Heart left ventricle (tissue), 16 donors: ENCODE results near the gene CC2D2A. TPM values are rescaled to one million over a fixed set of nuclear protein-coding genes. Genes with fewer than 3 reads are reported as not detected.

ENCODE experiments used
- ATAC-seq, 4 donors: fragments of 200-7000 bp; cut with Tn5 transposase; one replicate each; pipeline ENCODE4 v1.9.1; 2020 to 2022; ENCODE audit warnings: moderate library complexity in 4 of 4, mild to moderate bottlenecking in 3 of 4, moderate number of reproducible peaks in 1 of 4
- DNase-seq, 5 donors: peaks; one replicate each; pipeline ENCODE4 v3.0.0-alpha.2; 2020
- H3K27ac ChIP-seq, 12 donors: fragments of 200-600 bp; sonication (generic) in 4 of 12; one replicate each; pipeline versions ENCODE4 v1.5.0 to v1.8.0; 2016 to 2022; ENCODE audit warnings: mild to moderate bottlenecking in 2 of 12
- H3K27me3 ChIP-seq, 9 donors: fragments of 200-600 bp; sonication (generic) in 2 of 9; one replicate each; pipeline versions ENCODE4 v1.5.1 to v1.8.0; 2016 to 2022; ENCODE audit warnings: mild to moderate bottlenecking in 3 of 9
- H3K36me3 ChIP-seq, 9 donors: fragments of 200-600 bp; sonication (generic) in 2 of 9; one replicate each; pipeline versions ENCODE4 v1.5.0 to v1.8.0; 2018 to 2022; ENCODE audit warnings: mild to moderate bottlenecking in 2 of 9
- H3K4me1 ChIP-seq, 12 donors: fragments of 200-600 bp; sonication (generic) in 4 of 12; one replicate each; pipeline versions ENCODE4 v1.5.0 to v1.8.0; 2016 to 2022; ENCODE audit warnings: mild to moderate bottlenecking in 3 of 12
- H3K4me3 ChIP-seq, 12 donors: fragments of 200-600 bp; sonication (generic) in 4 of 12; one replicate each; pipeline versions ENCODE4 v1.5.0 to v1.8.0; 2017 to 2022; ENCODE audit warnings: mild to moderate bottlenecking in 9 of 12, moderate library complexity in 4 of 12
- H3K9me3 ChIP-seq, 12 donors: fragments of 200-600 bp; sonication (generic) in 4 of 12; one replicate each; pipeline versions ENCODE4 v1.5.0 to v1.8.0; 2016 to 2022; ENCODE audit warnings: mild to moderate bottlenecking in 1 of 12
- POLR2A ChIP-seq, 2 donors: fragments of 450-650 bp; IDR thresholded peaks; one replicate each; pipeline ENCODE4 v1.6.1; 2017; ENCODE audit warnings: antibody characterized with exemption in 2 of 2, mild to moderate bottlenecking in 2 of 2, moderate library complexity in 2 of 2
- WGBS, 4 donors: extraction: QIAGEN DNeasy Blood & Tissue Kit in 2 of 4; methylation state at CpG; one replicate each; pipeline versions ENCODE4 v1.1.5 to v1.1.7; 2013 to 2018; 5-methylcytosine and 5-hydroxymethylcytosine counted together
- intact Hi-C, 10 donors: fragments of 100-400 bp; cut with DNase I; formaldehyde crosslinking; loops; one replicate each; pipeline versions ENCODE4 v1.11.1 to v1.14.2; 2022
- polyA plus RNA-seq, 2 donors: library from polyadenylated mRNA; stranded (reverse); fragments of 200-250 nt; gene quantifications; one replicate each; pipeline ENCODE4 v1.2.3, GENCODE V29; 2013
- total RNA-seq, 9 donors: library from RNA; depleted of rRNA in 2 of 9; stranded (reverse); fragments of >200 nt in 2 of 9; fragmentation: NEBNext Ultra II Directional in 3 of 9; extraction: Animal tissue kit (Norgen Biotek cat#: 25700) in 3 of 9; gene quantifications; one replicate each; pipeline versions ENCODE4 v1.1.0 to v1.2.4, GENCODE V29; 2016 to 2023
- TF ChIP-seq, protein P1 (sequence below), 12 donors: fragments of 200-600 bp; sonication (generic) in 4 of 12; IDR thresholded peaks; one replicate each; pipeline versions ENCODE4 v1.5.0 to v1.8.0; 2018 to 2022; ENCODE audit warnings: antibody characterized with exemption in 12 of 12, mild to moderate bottlenecking in 5 of 12
- donor health status: ischemic (EF 13 %, LVEDD 7.1; RV severe dilation, severe dysfunction).
- donor health status: healthy with polysubstance abuse.
- donor health status: DM: no; HTN: yes; CAD: no.
- donor health status: DM: no; HTN: no; CAD: no.
- donor health status: ischemic (EF 25% LVEDD 6.9; RV normal size, moderate dysfunction).
- donor health status: ischemic (EF 25% LVEDD 5.7; RV mildly dilated, moderate dysfunction).
- donor health status: healthy.
- donor health status: DM: yes; HTN: yes; CAD: no.
- donor health status: ischemic (EF 35%, LVEDD 5.7; RV mildly dilated, moderate dysfunction).
- donor health status: nonischemic (EF 11% LVEDD 7.7; RV severe dilation, severe dysfunction).
- donor health status: DM: yes; HTN: yes; CAD: no.
- donor health status: PGD.
- donor health status: ischemic (EF 29% LVEDD 5.4; RV normal size, mild dysfunction).
- donor health status: nonischemic (EF 23%, LVEDD 6.1; RV moderate dilation, normal function).

The CC2D2A gene
- total and polyA plus RNA-seq, 11 donors, result 3.1 to 14.4 (median 8.4) TPM

DNA sequence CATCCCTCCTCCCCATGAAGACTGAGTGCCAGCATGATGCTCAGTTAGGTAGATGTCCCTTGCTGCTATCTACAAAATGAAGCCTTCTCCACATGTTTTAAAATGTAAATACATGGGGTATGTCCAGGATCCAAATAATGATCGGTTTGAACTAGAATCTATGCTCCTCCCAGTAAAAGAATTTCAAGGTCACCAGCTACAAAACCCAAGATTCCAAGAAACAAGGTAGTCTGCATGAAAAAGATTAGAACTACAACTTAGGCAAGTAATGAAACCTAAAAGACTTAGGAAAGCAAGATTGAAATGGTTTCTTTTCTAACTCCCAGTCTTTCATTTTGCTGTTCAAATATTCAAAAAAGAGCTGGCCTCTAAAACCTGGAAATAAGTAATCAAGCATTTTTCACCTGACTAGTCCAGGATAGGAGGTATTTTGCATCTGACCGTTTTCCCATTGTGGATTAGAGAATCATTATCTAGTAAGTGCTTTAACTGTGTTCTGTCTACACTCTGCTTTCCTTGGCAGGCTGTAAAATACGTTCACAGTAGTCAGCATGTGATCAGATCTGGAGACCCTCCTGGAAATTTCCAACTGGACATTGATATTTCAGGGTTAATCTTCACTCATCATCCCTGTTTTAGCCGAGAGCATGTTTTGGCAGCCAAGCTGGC is 57.4 kb downstream of the CC2D2A start:
- peaks cover 0 to 67% (median 6%) of the 10 kb centered on the region in 9 donors for H3K36me3 ChIP-seq
- 69 to 77% (median 74%) methylated on average over 4 of the region's 4 CpGs for WGBS, 4 donors
- H3K4me3 ChIP-seq, result no peak overlapping the region

DNA sequence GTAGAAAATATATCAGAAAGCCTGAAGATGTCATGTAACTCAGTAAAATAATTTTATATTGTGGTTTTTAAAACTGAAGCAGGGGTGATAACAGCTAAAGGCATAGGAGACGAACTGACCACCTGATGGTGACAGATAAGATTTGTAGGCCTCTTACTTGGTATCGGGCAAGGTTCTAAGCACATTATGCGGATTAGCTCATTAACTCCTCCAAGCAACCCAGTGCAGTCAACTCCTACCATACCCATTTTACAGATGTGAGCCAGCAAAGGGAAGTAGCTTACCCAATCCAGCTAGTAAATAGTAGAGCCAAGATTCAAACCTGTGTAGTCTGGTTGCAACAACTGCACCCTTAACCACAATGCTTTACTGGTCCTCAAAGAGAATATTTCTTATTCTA is 62.1 kb downstream of the CC2D2A start:
- ATAC-seq (no peak), DNase-seq (no peak)
- peaks cover 0 to 53% (median 7%) of the 10 kb centered on the region in 9 donors for H3K36me3 ChIP-seq
- H3K4me3 ChIP-seq, result no peak overlapping the region
- intact Hi-C loops, result no loop called here
- H3K27ac ChIP-seq, result no peak overlapping the region
- no peaks in the 10 kb centered on the region for H3K27me3 ChIP-seq
- no peaks in the 10 kb centered on the region for H3K4me1 ChIP-seq
- 88 to 98% (median 97%) methylated on average over 3 of the region's 3 CpGs for WGBS, 4 donors
- no peaks in the 10 kb centered on the region for H3K9me3 ChIP-seq
- TF ChIP-seq, protein P1, sequence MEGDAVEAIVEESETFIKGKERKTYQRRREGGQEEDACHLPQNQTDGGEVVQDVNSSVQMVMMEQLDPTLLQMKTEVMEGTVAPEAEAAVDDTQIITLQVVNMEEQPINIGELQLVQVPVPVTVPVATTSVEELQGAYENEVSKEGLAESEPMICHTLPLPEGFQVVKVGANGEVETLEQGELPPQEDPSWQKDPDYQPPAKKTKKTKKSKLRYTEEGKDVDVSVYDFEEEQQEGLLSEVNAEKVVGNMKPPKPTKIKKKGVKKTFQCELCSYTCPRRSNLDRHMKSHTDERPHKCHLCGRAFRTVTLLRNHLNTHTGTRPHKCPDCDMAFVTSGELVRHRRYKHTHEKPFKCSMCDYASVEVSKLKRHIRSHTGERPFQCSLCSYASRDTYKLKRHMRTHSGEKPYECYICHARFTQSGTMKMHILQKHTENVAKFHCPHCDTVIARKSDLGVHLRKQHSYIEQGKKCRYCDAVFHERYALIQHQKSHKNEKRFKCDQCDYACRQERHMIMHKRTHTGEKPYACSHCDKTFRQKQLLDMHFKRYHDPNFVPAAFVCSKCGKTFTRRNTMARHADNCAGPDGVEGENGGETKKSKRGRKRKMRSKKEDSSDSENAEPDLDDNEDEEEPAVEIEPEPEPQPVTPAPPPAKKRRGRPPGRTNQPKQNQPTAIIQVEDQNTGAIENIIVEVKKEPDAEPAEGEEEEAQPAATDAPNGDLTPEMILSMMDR (IDR thresholded peaks at IDR 0.05), result no peak
- TF ChIP-seq POLR2A (IDR thresholded peaks at IDR 0.05), result no peak

More for the DNA sequence above, 57.4 kb downstream of the CC2D2A start:
- TF ChIP-seq POLR2A (IDR thresholded peaks at IDR 0.05), result no peak
- TF ChIP-seq, protein P1 (IDR thresholded peaks at IDR 0.05), result no peak
- Histone ChIP-seq H3K9me3 (no peaks in the 10 kb centered on the region), H3K27me3 (no peaks in the 10 kb centered on the region), H3K27ac (no peak overlapping the region), H3K4me1 (no peaks in the 10 kb centered on the region)
- ATAC-seq (no peak), DNase-seq (no peak)
- intact Hi-C loops, result no loop called here

DNA sequence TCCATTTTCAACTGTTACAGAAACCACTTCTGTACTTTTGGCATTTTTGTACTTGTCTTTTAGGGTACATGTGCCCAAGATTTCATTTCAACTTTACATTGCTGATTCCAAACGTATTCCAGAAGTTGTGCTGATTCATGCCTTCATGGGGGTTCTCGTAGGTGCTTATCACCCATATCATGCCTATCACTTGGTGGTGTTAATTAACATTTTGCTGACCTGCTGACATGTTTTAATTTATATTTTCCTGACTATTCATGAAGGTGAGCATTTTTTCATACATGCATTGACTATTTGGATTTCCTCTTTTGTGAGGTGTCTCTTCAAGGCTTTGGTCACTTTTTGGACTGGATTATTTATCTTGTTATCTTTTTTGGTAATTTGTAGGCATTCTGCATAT is 64.1 kb downstream of the CC2D2A start:
- no peaks in the 10 kb centered on the region for H3K9me3 ChIP-seq
- H3K27ac ChIP-seq, result no peak overlapping the region
- TF ChIP-seq, protein P1 (IDR thresholded peaks at IDR 0.05), result no peak
- TF ChIP-seq POLR2A (IDR thresholded peaks at IDR 0.05), result no peak
- no peak for DNase-seq
- intact Hi-C loops, result no loop called here
- WGBS, 4 donors, result 91 to 95% (median 93%) methylated on average over 2 of the region's 2 CpGs
- no peak overlapping the region for H3K4me3 ChIP-seq
- H3K27me3 ChIP-seq, result no peaks in the 10 kb centered on the region
- no peaks in the 10 kb centered on the region for H3K4me1 ChIP-seq
- no peak for ATAC-seq
- peaks cover 0 to 57% (median 18%) of the 10 kb centered on the region in 9 donors for H3K36me3 ChIP-seq

DNA sequence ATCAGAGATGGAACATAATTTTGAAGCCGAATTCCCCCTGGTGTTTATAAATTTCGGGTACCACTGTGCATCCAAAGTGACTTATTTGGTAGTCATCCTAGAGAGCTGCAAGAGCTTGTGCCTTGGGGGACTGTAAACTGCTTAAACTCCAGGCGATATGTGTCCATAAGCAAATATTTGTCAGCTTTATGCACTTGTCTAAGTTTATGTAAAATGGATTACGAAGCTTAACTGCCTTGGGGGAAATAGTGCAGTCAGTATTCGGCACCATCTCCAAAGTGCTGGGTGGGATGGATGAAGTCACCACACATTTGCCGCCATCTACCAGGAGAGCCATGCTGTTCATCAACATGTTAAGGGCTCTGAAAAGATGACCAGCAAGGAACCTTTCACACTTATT is 65.9 kb downstream of the CC2D2A start:
- intact Hi-C loops, result no loop called here
- Histone ChIP-seq H3K9me3 (no peaks in the 10 kb centered on the region), H3K4me1 (no peaks in the 10 kb centered on the region), H3K36me3 (peaks cover 0 to 68% (median 21%) of the 10 kb centered on the region in 9 donors), H3K27ac (no peak overlapping the region), H3K4me3 (no peak overlapping the region), H3K27me3 (no peaks in the 10 kb centered on the region)
- ATAC-seq (no peak), DNase-seq (no peak)
- TF ChIP-seq POLR2A (IDR thresholded peaks at IDR 0.05), result no peak
- TF ChIP-seq, protein P1 (IDR thresholded peaks at IDR 0.05), result no peak
- 94 to 96% (median 96%) methylated on average over 6 of the region's 6 CpGs for WGBS, 4 donors
